Stimulated activated CD8-positive, alpha-beta memory T cell treated with anti-CD3 and anti-CD28 coated beads, Interleukin-4, amount 100 ng/mL, for 48 hours (primary cell): ENCODE results near the gene DCP1B.
A peak's percentile ranks its signal among the peaks of the same experiment; 100 is the strongest.

ENCODE experiments used
- DNase-seq: peaks from one replicate; pipeline ENCODE4 v3.0.0-alpha.2; 2020

DCP1B gene

GRCh38 chr12:2004113-2004929 lies at the start of gene DCP1B:
TSS of gene DCP1B (minus strand) at chr12:2004457. CDS start at chr12:2004431, 26 bp downstream.
- peak; percentile 95 for DNase-seq

- no peak for DNase-seq
These were observed 49.4 kb upstream of the DCP1B start for GRCh38 chr12:2053691-2054090.

- peak; percentile 47 for DNase-seq
These were observed 48.8 kb upstream of the DCP1B start, which contains the start of gene CACNA1C for GRCh38 chr12:2052826-2053678. TSS of gene CACNA1C (plus strand) at chr12:2052987. CDS start at chr12:2053563, 576 bp downstream.

- DNase-seq, result no peak
These were observed 47.7 kb upstream of the DCP1B start for GRCh38 chr12:2051700-2052621.

GRCh38 chr12:2049604-2050540 lies 45.6 kb upstream of the DCP1B start:
- DNase-seq, result no peak

GRCh38 chr12:2047752-2048151 lies 43.5 kb upstream of the DCP1B start:
- DNase-seq, result no peak

GRCh38 chr12:2046957-2047356 lies 42.7 kb upstream of the DCP1B start:
- no peak for DNase-seq

- no peak for DNase-seq
These were observed 39.9 kb upstream of the DCP1B start for GRCh38 chr12:2044165-2044564.

GRCh38 chr12:2043054-2043453 lies 38.8 kb upstream of the DCP1B start:
- DNase-seq, result no peak

- DNase-seq, result no peak
These were observed 34.8 kb upstream of the DCP1B start for GRCh38 chr12:2039034-2039433.

- no peak for DNase-seq
These were observed 31.3 kb upstream of the DCP1B start for GRCh38 chr12:2035431-2036055.

- peak; percentile 92 for DNase-seq
These were observed 30.6 kb upstream of the DCP1B start for GRCh38 chr12:2034633-2035430.

GRCh38 chr12:2032506-2032905 lies 28.2 kb upstream of the DCP1B start:
- DNase-seq, result no peak

GRCh38 chr12:2029851-2030250 lies 25.6 kb upstream of the DCP1B start:
- DNase-seq, result no peak

- no peak for DNase-seq
These were observed 23.1 kb upstream of the DCP1B start for GRCh38 chr12:2027351-2027750.

GRCh38 chr12:2023365-2023764 lies 19.1 kb upstream of the DCP1B start:
- no peak for DNase-seq

GRCh38 chr12:2020511-2020910 lies 16.3 kb upstream of the DCP1B start:
- DNase-seq, result no peak

GRCh38 chr12:2019126-2019525 lies 14.9 kb upstream of the DCP1B start:
- DNase-seq, result no peak

GRCh38 chr12:2018391-2018790 lies 14.1 kb upstream of the DCP1B start:
- no peak for DNase-seq
